DMS53 treated with DMSO at 0.1 percent for 48 hours (cell line): ENCODE measurements around the gene RRP12.
"Not testable (repeated sequence)": the region's sequence is repeated elsewhere in the genome, so short reads cannot be mapped to it uniquely, and the experiment has no call there.

Experiments used
- DNase-seq: peaks from one replicate; lab custom pipeline; 2025; ENCODE audit not compliant: unreplicated experiment; lab: John Stamatoyannopoulos, UW

Gene RRP12

DNA sequence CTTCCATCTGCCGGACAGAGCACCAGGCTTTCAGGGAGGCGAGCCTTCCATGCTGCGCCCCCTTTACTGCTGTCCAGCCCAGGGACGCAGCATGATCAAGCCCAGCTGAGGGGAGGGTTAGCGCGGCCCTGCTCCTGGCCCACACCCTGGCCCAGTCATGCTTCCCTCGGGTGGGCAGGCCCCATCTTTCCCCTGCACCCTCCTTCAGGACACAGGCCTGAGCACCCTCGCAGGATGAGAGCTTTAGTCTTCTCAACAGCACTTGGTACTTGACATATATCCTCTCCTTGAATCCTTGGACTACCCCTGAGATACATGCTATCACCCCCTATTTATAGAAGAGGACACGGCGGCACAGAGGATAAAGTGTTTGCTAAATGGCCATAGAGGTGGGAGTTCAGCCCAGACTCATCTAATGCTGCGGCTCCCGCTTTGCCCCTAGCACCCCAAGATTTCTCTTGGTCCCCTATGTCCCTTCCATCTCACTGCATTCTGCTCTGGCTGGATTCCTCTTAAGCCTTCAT, 34.0 kb downstream of the RRP12 start:
- no peak for DNase-seq

DNA sequence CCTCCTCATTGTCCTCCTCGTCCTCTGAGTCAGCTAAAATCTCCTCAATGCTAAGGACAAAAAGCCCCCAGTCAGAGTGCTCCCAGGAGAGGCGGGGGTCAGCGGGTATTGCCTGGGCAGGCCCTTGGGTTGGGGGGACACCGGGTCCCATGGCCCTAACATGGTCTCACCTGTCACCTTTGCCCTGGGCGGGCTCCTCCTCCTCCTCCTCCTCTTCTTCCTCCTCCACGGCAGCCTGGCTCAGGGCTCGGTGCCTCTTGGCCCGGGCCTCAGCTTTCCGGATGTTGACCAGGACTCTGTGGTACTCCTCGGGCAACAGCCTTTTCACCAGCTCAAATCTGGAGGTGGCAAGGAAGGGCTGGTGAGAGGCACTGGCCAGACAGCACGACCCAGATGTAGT, 34.6 kb downstream of the RRP12 start:
- DNase-seq, result no peak

DNA sequence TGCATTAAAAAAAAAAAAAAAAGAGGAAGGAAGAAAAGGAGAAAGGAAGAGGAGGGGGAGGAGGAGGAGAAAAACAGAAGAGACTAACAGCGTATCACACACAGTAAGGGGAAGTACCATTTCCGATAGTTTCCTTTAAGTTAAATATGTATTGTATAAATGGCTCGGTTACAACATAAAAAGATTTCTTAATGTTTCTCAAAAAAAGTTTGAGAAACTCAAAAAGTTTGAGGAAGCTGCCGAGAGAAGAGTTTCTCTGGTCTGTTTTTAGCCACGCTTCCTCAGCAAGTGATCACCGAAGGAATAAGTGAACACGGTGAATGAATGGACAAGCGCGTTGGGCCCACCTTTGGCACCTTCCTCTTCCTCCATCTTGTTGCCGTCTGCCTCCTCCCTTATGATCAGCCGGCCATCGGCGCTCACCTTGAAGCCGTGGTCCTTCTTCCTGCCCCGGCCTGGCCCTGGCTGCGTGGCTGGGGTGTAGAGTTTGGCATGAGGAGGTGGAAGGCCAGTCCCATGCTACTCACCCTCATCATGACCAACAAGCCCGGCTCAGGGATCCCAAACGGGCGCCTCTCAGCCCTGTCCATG, 35.3 kb downstream of the RRP12 start:
- no peak for DNase-seq

DNA sequence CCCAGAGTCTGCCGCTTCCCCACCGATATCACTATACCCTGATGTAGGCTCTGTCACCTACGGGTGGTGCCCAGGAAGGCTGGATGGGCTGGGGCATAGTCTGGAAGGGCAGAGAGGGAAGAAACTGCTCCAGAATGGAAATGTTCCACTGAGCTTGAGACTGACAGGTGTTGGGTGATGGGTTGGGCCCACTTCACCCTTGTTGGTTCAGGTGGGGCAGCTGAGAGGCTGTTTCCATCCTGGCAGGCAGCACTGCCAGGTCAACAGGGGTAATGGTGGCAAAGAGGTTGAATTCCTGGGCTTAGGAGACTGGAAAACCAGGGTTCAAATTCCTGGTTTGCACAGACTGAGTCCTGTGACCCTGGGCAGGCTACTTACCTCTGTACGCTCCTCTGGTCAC, 38.1 kb downstream of the RRP12 start:
- peak; percentile 22 for DNase-seq

DNA sequence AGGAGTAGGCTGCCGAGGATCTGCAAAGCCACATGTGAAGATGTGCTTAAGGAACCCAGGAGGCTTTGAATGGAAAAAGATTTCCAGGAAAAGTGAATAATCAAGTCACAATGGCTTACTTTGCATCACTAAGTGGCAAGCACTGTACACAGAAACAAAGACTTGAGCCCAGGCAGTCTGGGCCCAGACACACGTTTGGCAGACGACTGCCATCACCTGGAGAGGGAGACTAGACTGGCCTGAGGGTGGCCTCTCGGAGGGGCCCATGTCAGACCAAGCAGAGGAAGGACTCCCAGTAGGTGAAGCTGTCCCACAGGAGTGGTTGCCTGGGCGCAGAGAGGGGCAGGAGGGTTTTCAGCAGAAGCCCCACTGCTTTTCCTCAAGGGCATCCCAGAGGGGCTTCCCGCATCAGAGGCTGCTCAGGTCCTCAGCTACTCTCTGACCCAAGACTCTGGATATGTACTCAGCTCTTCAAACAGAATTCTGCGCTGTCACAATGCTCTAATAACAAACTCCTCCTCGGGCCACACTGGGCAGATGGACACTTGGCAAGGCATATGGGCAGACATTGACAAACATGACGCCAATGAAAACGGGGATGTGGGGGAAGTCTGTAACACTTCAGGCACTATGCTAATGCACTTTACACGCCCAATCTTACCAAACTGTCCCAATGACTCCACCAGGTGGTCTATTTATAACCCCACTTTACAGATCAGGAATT, 38.7 kb downstream of the RRP12 start:
- DNase-seq, result no peak

DNA sequence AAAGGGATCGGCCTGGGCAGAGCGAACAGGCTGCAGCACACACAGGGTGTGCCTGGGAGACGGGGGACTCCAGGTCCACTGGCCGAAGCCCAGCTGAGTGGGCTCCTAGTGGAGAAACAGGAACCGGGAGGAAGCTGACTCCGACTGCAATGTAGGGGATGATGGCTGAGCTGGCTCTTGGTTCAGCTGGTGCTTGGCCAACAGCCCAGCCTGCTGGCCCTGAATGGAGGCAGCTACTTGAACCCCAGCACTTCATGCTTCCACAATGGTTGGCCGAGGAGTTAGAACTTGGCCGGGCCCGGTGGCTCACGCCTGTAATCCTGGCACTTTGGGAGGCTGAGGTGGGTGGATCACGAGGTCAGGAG, 39.6 kb downstream of the RRP12 start:
- no peak for DNase-seq

DNA sequence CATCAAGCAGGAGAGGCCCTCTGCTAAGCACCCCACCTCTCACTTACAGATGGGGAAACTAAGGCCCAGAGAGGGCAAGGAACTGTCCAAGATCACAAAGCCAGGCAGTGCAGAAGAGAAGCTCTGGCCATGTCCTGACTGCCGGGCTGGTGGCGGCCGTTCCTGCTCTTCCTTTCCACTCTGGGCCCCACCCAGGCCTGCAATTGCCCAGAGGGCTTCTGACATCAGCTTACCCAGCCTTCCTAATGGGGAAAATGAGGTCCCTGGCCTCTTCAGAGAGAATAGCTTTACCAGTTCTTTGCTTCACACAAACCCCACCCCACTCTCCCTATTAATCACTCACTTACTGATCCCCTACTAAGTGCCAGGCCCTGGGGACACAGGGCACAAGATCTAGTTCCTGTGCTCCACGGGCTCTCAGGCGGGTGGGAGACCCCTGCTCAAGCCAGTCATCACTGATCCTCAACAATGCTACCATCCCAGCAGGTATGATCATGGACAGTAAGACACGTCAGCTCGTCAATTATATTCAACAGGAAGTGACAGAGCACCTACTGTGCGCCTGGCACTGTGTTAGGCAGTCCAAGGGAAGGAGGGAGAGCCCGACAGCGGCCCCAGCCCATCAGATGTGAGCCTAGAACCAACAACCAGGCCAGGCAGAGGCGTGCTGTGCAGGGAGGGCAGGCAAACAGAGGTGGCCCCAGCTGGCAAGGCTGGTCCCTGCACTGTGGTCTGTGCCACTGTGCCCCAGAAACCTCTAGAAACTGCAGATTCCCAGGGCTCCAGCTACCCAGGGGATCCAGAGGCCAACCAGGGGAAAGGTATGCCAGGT, 40.2 kb downstream of the RRP12 start:
- DNase-seq, result no peak

DNA sequence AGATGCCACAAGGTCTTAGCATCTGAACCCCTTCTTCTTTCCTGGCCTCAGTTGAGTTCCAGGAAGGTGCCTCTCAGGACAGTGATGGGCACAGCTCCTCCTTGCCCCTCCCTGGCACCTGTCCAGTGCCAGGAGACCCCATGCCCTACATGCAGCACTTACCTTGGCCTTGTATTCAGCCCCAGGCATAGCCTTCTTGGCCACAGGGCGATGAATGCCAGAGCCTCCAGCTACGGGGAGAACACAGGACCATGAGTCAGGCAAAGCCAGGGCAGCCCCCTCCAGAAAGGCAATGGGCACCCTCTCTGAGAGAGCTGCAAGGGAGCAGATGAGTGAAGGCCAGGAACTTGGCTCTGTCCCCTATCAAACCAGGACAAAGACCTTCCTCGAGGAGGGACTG, 42.4 kb downstream of the RRP12 start:
- no peak for DNase-seq

DNA sequence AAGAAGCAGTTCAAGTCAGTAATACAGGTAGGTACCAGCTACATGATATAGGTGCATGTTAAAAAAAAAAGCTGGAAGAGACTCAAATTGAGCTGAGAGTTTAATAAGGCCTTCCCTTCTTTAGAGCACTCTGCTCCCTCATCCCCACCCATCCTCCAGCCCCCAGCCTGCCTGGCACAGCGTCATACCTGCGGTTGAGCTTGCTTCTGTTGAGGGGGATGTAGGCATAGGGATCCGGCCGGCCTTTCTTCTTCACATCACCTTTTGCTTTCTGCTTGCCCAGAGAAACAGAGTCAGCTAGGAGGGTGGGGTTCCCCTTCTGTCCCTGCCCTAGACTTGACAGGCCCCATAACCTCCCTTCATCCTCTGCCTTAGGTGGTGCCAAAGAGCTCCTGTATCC, 42.8 kb downstream of the RRP12 start:
- DNase-seq, result no peak

DNA sequence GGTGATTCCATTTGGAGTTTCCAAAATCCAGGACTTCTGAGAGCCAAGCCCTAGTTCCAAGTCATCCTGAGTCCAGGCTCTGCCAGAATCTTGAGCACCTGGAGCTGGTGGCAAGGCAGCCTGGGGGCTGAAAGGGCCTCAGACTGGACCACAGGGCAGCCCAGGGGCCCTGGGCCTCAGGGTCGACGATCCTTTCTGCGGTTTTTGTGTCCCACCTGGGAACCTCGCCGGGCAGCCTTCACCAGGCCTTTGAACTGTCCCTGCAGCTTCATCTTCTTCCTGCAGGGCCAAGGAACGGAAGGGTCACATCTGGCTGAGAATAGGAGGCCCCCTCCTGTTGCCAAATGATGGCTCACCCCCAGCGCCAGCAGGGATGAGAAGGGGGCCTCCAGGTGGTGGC, 44.2 kb downstream of the RRP12 start:
- DNase-seq, result no peak

DNA sequence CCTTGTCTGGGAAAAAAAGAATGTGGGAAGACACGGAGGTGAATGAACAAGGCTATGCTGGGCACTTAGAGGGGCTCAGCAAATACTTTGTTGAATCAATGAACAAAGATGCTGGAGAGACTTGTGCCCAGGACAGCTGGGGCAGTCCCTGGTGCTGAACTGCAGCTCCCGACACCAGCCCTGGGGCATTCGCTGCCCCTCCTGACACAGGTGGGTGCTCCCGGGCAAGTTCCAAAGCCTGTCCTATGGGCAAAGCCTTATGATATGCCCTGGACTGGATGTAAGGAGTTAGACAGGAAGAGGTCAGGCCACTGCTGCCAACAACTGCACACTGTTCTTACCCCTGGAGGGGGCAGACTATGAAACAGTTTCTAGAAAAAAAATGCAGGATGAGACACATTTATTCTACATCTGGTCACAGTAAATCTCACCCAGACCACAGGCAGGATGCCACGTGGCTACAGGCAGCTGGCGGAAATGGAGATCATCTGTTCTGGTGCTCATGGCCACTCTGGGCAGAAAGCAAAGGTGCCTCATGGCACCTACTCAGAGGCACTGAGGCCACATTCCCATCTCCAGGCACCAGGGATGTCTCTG, 44.7 kb downstream of the RRP12 start:
- DNase-seq, result no peak

DNA sequence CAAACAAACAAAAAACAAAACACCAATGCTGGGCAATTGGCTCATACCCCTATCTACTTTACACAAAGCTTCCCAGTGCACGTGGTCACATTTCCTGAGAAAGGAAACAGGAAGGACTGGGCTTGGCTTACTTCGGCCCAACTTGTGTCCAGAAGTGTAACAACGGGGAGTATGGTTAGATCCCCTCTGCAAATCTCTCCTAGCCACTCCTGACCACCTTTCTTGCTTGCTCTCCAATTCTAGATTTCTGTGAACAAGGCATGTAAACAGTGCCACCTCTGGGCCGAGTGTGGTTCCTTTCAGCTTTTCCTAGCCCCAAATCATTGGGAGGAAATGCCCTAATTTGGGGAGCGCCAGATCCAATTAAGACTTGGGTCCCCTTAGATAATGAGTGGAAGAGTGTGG, 45.6 kb downstream of the RRP12 start:
- DNase-seq, result no peak

DNA sequence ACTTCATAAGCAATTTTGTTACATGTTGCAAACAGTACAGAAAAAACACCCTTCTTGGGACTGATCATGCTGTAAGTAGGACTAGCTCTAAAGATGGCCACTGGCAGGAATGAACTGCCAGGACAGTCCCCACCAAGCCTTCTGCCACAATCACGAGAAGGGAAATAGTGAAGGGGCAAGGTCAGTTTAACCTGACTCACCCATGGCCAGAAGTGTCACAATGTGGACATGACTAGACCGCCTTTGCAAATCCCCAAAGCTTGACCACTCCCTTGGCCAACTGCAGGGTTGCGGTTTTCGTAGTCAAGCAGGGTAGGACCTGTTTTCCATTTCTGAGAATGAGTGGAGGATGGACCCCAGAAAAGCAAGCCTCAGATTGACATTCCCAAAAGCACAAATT, 47.2 kb downstream of the RRP12 start:
- DNase-seq, result no peak

DNA sequence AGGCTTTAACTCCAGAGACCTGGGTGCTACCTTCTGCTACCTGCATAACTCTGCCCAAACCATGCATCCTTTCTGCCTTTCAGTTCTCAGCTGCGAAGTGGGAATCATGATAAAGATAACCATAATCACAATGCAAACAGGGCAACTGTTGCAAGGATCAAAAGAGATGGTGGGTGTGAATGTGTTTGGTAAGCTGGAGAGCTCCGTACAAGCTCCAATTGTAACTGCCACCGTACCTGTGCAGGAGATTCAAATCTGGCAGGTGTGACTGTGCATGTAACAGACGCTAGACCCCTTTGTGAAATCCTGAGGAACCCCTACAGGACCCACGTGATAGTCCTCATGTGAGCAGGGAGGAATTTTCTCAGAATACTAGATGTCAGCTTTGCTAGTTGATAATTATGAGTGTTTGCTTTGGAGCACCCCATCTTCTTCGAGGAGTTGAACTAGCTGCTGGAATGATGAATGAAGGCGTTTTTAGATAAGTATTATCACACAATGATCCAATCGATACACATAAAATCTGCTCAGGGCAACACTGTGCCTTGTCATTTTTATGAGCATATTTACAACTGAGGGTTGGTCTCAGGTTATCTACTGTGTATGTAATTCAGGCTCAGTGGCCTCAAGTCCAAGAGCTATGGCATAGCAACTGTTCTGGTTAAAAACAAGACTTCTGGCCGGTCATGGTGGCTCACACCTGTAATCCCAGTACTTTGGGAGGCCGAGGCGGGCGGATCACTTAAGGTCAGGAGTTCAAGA, 51.2 kb downstream of the RRP12 start:
- no peak for DNase-seq

DNA sequence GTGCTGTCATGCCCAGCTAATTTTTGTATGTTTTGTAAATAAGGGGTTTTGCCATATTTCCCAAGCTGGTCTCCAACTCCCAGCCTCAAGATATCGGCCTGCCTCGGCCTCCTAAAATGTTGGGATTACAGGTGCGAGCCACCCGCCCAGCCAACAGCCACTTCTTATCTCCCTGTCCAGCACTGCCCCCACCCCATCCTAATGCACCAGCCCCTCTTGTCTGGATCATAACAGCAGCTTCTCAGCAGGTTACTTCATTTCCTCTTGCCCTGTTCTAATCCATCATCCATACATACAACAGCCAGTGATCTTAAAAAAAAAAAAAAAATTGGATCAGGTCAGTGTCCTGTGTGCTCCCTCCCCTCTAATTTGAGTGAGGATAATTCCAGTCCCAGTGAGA, 53.8 kb downstream of the RRP12 start:
- no peak for DNase-seq

DNA sequence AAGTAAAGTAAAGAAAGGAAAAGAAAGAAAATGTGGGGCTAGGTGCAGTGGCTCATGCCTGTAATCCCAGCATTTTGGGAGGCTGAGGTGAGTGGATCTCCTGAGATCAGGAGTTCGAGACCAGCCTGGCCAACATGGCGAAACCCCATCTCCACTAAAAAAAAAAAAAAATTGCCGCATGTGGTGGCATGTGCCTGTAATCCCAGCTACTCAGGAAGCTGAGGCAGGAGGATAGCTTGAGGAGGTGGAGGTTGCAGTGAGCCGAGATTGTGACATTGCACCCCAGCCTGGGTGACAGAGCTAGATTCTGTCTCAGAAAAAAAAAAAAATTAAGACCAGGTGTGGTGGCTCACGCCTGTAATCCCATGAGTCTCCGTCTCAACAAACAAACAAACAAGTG, 57.5 kb downstream of the RRP12 start:
- DNase-seq, result not testable (repeated sequence)

DNA sequence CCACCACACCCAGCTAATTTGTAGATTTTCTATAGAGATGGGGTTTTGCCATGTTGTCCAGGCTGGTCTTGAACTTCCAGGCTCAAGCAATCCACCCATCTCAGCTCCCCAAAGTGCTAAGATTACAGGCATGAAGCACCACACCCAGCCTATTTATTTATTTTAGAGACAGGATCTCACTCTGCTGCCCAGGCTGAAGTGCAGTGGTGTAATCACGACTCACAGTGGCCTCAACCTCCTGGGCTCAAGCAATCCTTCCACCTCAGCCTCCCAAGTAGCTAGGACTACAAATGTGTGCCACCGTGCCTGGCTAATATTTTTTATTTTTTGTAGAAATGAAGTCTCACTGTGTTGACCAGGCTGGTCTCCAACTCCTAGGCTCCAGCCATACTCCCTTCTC, 59.7 kb downstream of the RRP12 start:
- no peak for DNase-seq

DNA sequence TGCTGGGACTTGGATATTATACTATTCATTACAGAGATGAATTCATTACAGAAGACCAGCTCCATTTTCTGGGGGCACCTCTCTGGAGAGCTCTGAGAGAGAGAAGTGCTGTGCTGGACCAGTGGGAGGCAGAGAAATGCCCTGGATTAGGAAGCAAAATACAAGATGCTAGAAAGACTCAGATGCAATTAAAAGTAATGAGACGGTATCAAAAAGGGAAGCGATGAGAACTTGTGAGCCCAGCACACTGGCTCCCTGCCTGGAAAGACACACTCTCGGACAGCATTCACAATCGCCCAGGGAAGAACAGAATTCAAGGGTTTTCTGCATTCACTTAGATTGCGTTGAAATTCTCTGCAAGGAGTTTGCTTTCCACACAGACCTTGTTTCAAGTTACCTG, 63.1 kb downstream of the RRP12 start:
- no peak for DNase-seq

DNA sequence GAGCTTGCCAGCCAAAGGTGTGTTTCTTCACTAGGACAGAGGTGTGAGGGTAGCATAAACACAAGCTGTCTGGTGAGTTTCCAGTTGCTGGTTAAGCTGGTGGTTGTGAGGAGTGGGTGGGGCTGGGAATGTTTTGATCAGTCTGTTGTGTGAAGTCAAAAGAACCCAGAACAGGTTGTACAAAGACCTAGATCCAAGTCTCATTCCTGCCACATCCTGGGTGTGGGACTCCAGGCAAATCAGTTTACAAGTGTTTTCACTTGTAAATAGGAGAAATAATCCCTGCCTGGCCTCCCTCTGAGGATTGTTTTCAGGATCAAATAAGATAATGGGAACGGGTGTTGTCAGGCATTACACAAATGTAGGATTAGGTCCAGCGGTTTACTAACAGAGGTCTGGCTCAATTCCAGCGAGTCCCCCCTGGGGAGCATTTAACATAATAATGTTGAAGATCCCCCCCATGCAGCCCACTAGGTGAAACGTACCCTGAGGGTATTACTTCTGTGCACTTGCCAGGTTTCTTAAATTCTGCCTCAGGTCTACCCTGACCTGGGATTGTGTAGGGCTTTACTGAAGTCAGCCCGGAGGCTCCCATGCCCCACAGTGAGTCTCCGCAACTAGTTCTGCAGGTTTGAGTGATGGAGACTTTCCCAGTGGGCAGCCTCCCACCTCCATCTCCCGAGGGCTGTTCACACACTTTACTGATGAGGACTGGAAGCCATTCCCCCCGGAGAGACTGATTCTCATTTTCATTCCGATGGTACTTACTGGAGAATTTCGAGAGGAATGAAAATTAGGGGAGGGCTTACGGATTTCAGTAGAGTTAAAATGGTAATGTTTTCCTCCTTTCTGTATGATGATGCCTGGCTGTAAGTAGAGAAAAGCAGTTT, 64.0 kb downstream of the RRP12 start:
- peak; percentile 30 for DNase-seq

DNA sequence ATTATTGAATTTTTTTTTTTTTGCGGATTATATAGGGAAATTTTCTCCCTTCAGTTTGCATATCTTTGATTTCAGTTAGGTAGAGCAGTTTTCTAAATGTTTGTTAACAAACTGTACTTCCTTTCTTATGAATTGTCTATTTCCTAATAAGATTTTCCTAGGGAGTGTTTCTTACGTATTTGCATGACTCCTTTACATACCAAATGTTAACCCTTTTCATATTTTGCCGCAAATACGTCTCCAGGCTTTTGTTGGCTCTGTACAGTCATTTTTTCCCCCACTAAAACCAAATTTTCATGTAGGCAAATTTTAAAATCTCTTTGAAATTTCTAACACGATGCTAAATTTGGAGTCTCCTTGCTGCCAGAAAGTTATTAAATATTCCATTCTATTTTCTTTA, 64.7 kb downstream of the RRP12 start:
- no peak for DNase-seq
